Trophoblast cell (in vitro differentiated cells and primary cell): Measurements from ENCODE around the gene CALHM5.

Experiments
- DNase-seq, 2 donors: peaks; one replicate each; pipeline ENCODE4 v3.0.0-alpha.2; 2016
- H2AFZ ChIP-seq: 2 replicates; pipeline ENCODE4 v1.6.1; 2013; ENCODE audit warnings: low read length, moderate library complexity, mild to moderate bottlenecking; ENCODE audit not compliant: insufficient read depth, poor library complexity
- H2AK5ac ChIP-seq: 2 replicates; pipeline ENCODE4 v1.6.1; 2013; ENCODE audit warnings: mild to moderate bottlenecking, low read length
- H2BK120ac ChIP-seq: 2 replicates; pipeline ENCODE4 v1.6.1; 2013; ENCODE audit warnings: low read length, mild to moderate bottlenecking, moderate library complexity; ENCODE audit not compliant: insufficient read depth, poor library complexity
- H2BK12ac ChIP-seq: 2 replicates; pipeline ENCODE4 v1.6.1; 2013; ENCODE audit warnings: mild to moderate bottlenecking, low read length, moderate library complexity
- H2BK5ac ChIP-seq: 2 replicates; pipeline ENCODE4 v1.6.1; 2013; ENCODE audit warnings: low read length, low read depth, moderate library complexity, mild to moderate bottlenecking; ENCODE audit not compliant: poor library complexity
- H3K14ac ChIP-seq: 2 replicates; pipeline ENCODE4 v1.6.1; 2013; ENCODE audit warnings: mild to moderate bottlenecking, low read length
- H3K18ac ChIP-seq: 2 replicates; pipeline ENCODE4 v1.6.1; 2013; ENCODE audit warnings: mild to moderate bottlenecking, low read length
- H3K23ac ChIP-seq: 2 replicates; pipeline ENCODE4 v1.6.1; 2013; ENCODE audit warnings: low read length
- H3K27ac ChIP-seq: 2 replicates; pipeline ENCODE4 v1.5.1; 2013; ENCODE audit warnings: low read depth, mild to moderate bottlenecking, inconsistent platforms, low read length, moderate library complexity
- H3K27me3 ChIP-seq: 2 replicates; pipeline ENCODE4 v1.6.1; 2013; ENCODE audit warnings: inconsistent platforms, mild to moderate bottlenecking, low read length, moderate library complexity; ENCODE audit not compliant: insufficient read depth
- H3K36me3 ChIP-seq, 2 experiments: 1 replicate in 1 of 2; 2 replicates in 1 of 2; pipeline ENCODE4 v1.6.1; 2013; ENCODE audit warnings: low read length in 2 of 2, mild to moderate bottlenecking in 2 of 2, moderate library complexity in 1 of 2; ENCODE audit not compliant: insufficient read depth in 2 of 2, control insufficient read depth in 1 of 2
- H3K4ac ChIP-seq: 2 replicates; pipeline ENCODE4 v1.6.1; 2013; ENCODE audit warnings: low read depth, mild to moderate bottlenecking, low read length, moderate library complexity
- H3K4me1 ChIP-seq, 2 experiments: 1 replicate in 1 of 2; 2 replicates in 1 of 2; pipeline ENCODE4 v1.6.1; 2013; ENCODE audit warnings: low read length in 2 of 2, mild to moderate bottlenecking in 2 of 2, moderate library complexity in 1 of 2; ENCODE audit not compliant: insufficient read depth in 2 of 2, control insufficient read depth in 1 of 2
- H3K4me2 ChIP-seq: 2 replicates; pipeline ENCODE4 v1.6.1; 2013; ENCODE audit warnings: inconsistent platforms, mild to moderate bottlenecking, low read length, moderate library complexity
- H3K4me3 ChIP-seq: 2 replicates; pipeline ENCODE4 v1.5.1; 2013; ENCODE audit warnings: mild to moderate bottlenecking, low read depth, low read length, inconsistent platforms
- H3K79me1 ChIP-seq: one replicate; pipeline ENCODE4 v1.6.1; 2013; ENCODE audit warnings: low read length
- H3K79me2 ChIP-seq: 2 replicates; pipeline ENCODE4 v1.6.1; 2013; ENCODE audit warnings: low read length, mild to moderate bottlenecking; ENCODE audit not compliant: control insufficient read depth, insufficient read depth, poor library complexity
- H3K9ac ChIP-seq: 2 replicates; pipeline ENCODE4 v1.6.1; 2013; ENCODE audit warnings: mild to moderate bottlenecking, low read length
- H3K9me3 ChIP-seq: 2 replicates; pipeline ENCODE4 v1.6.1; 2013; ENCODE audit warnings: low read depth, mild to moderate bottlenecking, control low read depth, inconsistent platforms, low read length; ENCODE audit not compliant: insufficient read depth
- H4K12ac ChIP-seq: 2 replicates; pipeline ENCODE4 v1.6.1; 2013; ENCODE audit warnings: low read depth, mild to moderate bottlenecking, low read length, moderate library complexity
- H4K8ac ChIP-seq: 2 replicates; pipeline ENCODE4 v1.6.1; 2013; ENCODE audit warnings: low read depth, mild to moderate bottlenecking, low read length, moderate library complexity
- H4K91ac ChIP-seq: one replicate; pipeline ENCODE4 v1.6.1; 2013; ENCODE audit warnings: low read depth, mild to moderate bottlenecking, low read length, moderate library complexity
- WGBS: extraction: QIAGEN DNeasy Blood & Tissue Kit; methylation state at CpG from one replicate; pipeline ENCODE4 v1.1.7; 2013; ENCODE audit warnings: missing lambda C conversion rate; ENCODE audit not compliant: insufficient read length, insufficient coverage; ENCODE audit errors: extremely low coverage; 5-methylcytosine and 5-hydroxymethylcytosine counted together

The CALHM5 gene

GRCh38 chr6:116467096-116467495, 44.3 kb upstream of the CALHM5 start:
- Histone ChIP-seq H3K4me2 (no peak overlapping the region), H3K27ac (no peak overlapping the region), H3K14ac (no peak overlapping the region), H2BK120ac (no peak overlapping the region), H4K91ac (no peak overlapping the region), H3K4me3 (no peak overlapping the region), H3K27me3 (no peaks in the 10 kb centered on the region), H3K36me3 (no peaks in the 10 kb centered on the region), H3K18ac (no peak overlapping the region), H2AK5ac (no peak overlapping the region), H3K4me1 (peaks cover 2 to 4% of the 10 kb centered on the region in 2 experiments), H3K23ac (no peak overlapping the region), H3K4ac (no peak overlapping the region), H4K8ac (no peak overlapping the region), H2BK12ac (no peak overlapping the region), H3K79me1 (no peaks in the 10 kb centered on the region), H3K79me2 (no peaks in the 10 kb centered on the region), H4K12ac (no peak overlapping the region), H3K9me3 (no peaks in the 10 kb centered on the region), H2BK5ac (no peak overlapping the region), H3K9ac (no peak overlapping the region), H2AFZ (no peak overlapping the region)
- WGBS = no CpG with 5 or more reads among the region's 1 CpG
- no peak for DNase-seq

GRCh38 chr6:116467514-116467913, 43.9 kb upstream of the CALHM5 start:
- Histone ChIP-seq H3K9ac (no peak overlapping the region), H3K9me3 (no peaks in the 10 kb centered on the region), H4K91ac (no peak overlapping the region), H3K27ac (no peak overlapping the region), H2BK12ac (no peak overlapping the region), H3K4me2 (no peak overlapping the region), H3K27me3 (no peaks in the 10 kb centered on the region), H3K4me1 (peaks cover 0 to 1% of the 10 kb centered on the region in 2 experiments), H3K4me3 (no peak overlapping the region), H4K8ac (no peak overlapping the region), H4K12ac (no peak overlapping the region), H2BK5ac (no peak overlapping the region), H2AK5ac (no peak overlapping the region), H3K36me3 (no peaks in the 10 kb centered on the region), H3K79me2 (no peaks in the 10 kb centered on the region), H3K14ac (no peak overlapping the region), H3K4ac (no peak overlapping the region), H3K79me1 (no peaks in the 10 kb centered on the region), H2AFZ (no peak overlapping the region), H2BK120ac (no peak overlapping the region), H3K23ac (no peak overlapping the region), H3K18ac (no peak overlapping the region)
- no peak for DNase-seq

DNA sequence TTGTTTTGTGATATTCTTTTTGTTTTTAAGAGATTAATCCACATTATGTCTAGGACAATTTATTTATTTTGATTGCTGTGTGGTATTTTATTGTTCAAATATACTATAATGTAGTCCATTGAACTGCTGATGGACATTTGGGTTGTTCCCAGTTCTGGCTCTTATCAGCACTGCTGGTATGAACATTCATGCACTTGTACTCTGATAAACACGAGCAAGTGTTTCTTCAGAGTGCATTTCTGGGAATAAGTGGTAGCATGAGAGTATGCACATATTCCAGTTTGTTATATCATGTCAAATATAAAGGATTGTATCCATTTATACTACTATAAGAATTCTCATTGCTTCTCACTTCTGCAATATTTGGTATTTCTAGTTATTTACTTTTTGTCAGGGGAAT, 43.1 kb upstream of the CALHM5 start:
- no peak overlapping the region for H2AFZ ChIP-seq
- no peaks in the 10 kb centered on the region for H3K36me3 ChIP-seq
- H2BK120ac ChIP-seq = no peak overlapping the region
- WGBS = no CpG with 5 or more reads among the region's 1 CpG
- no peak overlapping the region for H3K14ac ChIP-seq
- no peak overlapping the region for H4K12ac ChIP-seq
- no peak overlapping the region for H4K8ac ChIP-seq
- no peaks in the 10 kb centered on the region for H3K9me3 ChIP-seq
- no peak overlapping the region for H4K91ac ChIP-seq
- H2AK5ac ChIP-seq = no peak overlapping the region
- no peaks in the 10 kb centered on the region for H3K79me1 ChIP-seq
- H3K27ac ChIP-seq = no peak overlapping the region
- no peak overlapping the region for H3K4me3 ChIP-seq
- H2BK12ac ChIP-seq = no peak overlapping the region
- no peak overlapping the region for H3K18ac ChIP-seq
- no peak for DNase-seq
- no peak overlapping the region for H3K23ac ChIP-seq
- no peaks in the 10 kb centered on the region for H3K27me3 ChIP-seq
- H3K4me1 ChIP-seq = no peaks in the 10 kb centered on the region
- H3K4ac ChIP-seq = no peak overlapping the region
- no peak overlapping the region for H2BK5ac ChIP-seq
- H3K79me2 ChIP-seq = no peaks in the 10 kb centered on the region
- H3K9ac ChIP-seq = no peak overlapping the region
- no peak overlapping the region for H3K4me2 ChIP-seq

DNA sequence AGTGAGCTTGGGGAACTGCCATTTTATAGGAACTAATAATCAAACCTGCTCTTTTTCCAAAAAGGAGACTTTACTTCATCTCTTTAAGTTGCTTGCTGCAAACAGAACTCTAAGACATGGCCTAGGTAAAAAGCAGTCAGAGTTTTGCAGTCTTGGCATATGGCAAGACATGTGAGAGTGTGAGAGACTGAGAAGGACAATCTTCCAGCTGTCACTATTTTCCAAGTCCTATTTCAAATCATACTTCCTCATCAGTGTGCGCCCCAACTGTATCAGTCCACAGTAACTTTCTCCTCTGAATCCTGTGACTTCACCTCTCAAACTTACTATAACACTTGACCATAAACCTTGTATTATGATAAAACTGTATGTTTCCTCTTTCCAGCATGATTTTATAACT, 39.9 kb upstream of the CALHM5 start:
- Histone ChIP-seq H3K4ac (no peak overlapping the region), H3K18ac (no peak overlapping the region), H3K4me1 (no peaks in the 10 kb centered on the region), H3K27me3 (no peaks in the 10 kb centered on the region), H2BK120ac (no peak overlapping the region), H2AK5ac (no peak overlapping the region), H2AFZ (no peak overlapping the region), H4K8ac (no peak overlapping the region), H3K9me3 (no peaks in the 10 kb centered on the region), H3K4me2 (no peak overlapping the region), H3K27ac (no peak overlapping the region), H3K36me3 (no peaks in the 10 kb centered on the region), H3K14ac (no peak overlapping the region), H3K4me3 (no peak overlapping the region), H2BK12ac (no peak overlapping the region), H3K23ac (no peak overlapping the region), H2BK5ac (no peak overlapping the region), H3K79me1 (no peaks in the 10 kb centered on the region), H3K9ac (no peak overlapping the region), H4K91ac (no peak overlapping the region), H3K79me2 (no peaks in the 10 kb centered on the region), H4K12ac (no peak overlapping the region)
- no peak for DNase-seq
- WGBS = no CpG with 5 or more reads among the region's 1 CpG
